Heart left ventricle (tissue), 16 donors: ENCODE results near the gene DUSP23. TPM values are rescaled to one million over a fixed set of nuclear protein-coding genes. Genes with fewer than 3 reads are reported as not detected.
A peak's percentile ranks its signal among the peaks of the same experiment; 100 is the strongest.

Experiments used
- ATAC-seq, 4 donors: fragments of 200-7000 bp; cut with Tn5 transposase; one replicate each; pipeline ENCODE4 v1.9.1; 2020 to 2022; ENCODE audit warnings: moderate library complexity in 4 of 4, mild to moderate bottlenecking in 3 of 4, moderate number of reproducible peaks in 1 of 4
- DNase-seq, 5 donors: peaks; one replicate each; pipeline ENCODE4 v3.0.0-alpha.2; 2020
- H3K27ac ChIP-seq, 12 donors: fragments of 200-600 bp; sonication (generic) in 4 of 12; one replicate each; pipeline versions ENCODE4 v1.5.0 to v1.8.0; 2016 to 2022; ENCODE audit warnings: mild to moderate bottlenecking in 2 of 12
- H3K27me3 ChIP-seq, 9 donors: fragments of 200-600 bp; sonication (generic) in 2 of 9; one replicate each; pipeline versions ENCODE4 v1.5.1 to v1.8.0; 2016 to 2022; ENCODE audit warnings: mild to moderate bottlenecking in 3 of 9
- H3K36me3 ChIP-seq, 9 donors: fragments of 200-600 bp; sonication (generic) in 2 of 9; one replicate each; pipeline versions ENCODE4 v1.5.0 to v1.8.0; 2018 to 2022; ENCODE audit warnings: mild to moderate bottlenecking in 2 of 9
- H3K4me1 ChIP-seq, 12 donors: fragments of 200-600 bp; sonication (generic) in 4 of 12; one replicate each; pipeline versions ENCODE4 v1.5.0 to v1.8.0; 2016 to 2022; ENCODE audit warnings: mild to moderate bottlenecking in 3 of 12
- H3K4me3 ChIP-seq, 12 donors: fragments of 200-600 bp; sonication (generic) in 4 of 12; one replicate each; pipeline versions ENCODE4 v1.5.0 to v1.8.0; 2017 to 2022; ENCODE audit warnings: mild to moderate bottlenecking in 9 of 12, moderate library complexity in 4 of 12
- H3K9me3 ChIP-seq, 12 donors: fragments of 200-600 bp; sonication (generic) in 4 of 12; one replicate each; pipeline versions ENCODE4 v1.5.0 to v1.8.0; 2016 to 2022; ENCODE audit warnings: mild to moderate bottlenecking in 1 of 12
- CTCF ChIP-seq, 12 donors: fragments of 200-600 bp; sonication (generic) in 4 of 12; IDR thresholded peaks; one replicate each; pipeline versions ENCODE4 v1.5.0 to v1.8.0; 2018 to 2022; ENCODE audit warnings: antibody characterized with exemption in 12 of 12, mild to moderate bottlenecking in 5 of 12
- POLR2A ChIP-seq, 2 donors: fragments of 450-650 bp; IDR thresholded peaks; one replicate each; pipeline ENCODE4 v1.6.1; 2017; ENCODE audit warnings: antibody characterized with exemption in 2 of 2, mild to moderate bottlenecking in 2 of 2, moderate library complexity in 2 of 2
- WGBS, 4 donors: extraction: QIAGEN DNeasy Blood & Tissue Kit in 2 of 4; methylation state at CpG; one replicate each; pipeline versions ENCODE4 v1.1.5 to v1.1.7; 2013 to 2018; 5-methylcytosine and 5-hydroxymethylcytosine counted together
- intact Hi-C, 10 donors: fragments of 100-400 bp; cut with DNase I; formaldehyde crosslinking; loops; one replicate each; pipeline versions ENCODE4 v1.11.1 to v1.14.2; 2022
- polyA plus RNA-seq, 2 donors: library from polyadenylated mRNA; stranded (reverse); fragments of 200-250 nt; gene quantifications; one replicate each; pipeline ENCODE4 v1.2.3, GENCODE V29; 2013
- total RNA-seq, 9 donors: library from RNA; depleted of rRNA in 2 of 9; stranded (reverse); fragments of >200 nt in 2 of 9; fragmentation: NEBNext Ultra II Directional in 3 of 9; extraction: Animal tissue kit (Norgen Biotek cat#: 25700) in 3 of 9; gene quantifications; one replicate each; pipeline versions ENCODE4 v1.1.0 to v1.2.4, GENCODE V29; 2016 to 2023
- donor health status: ischemic (EF 13 %, LVEDD 7.1; RV severe dilation, severe dysfunction).
- donor health status: healthy with polysubstance abuse.
- donor health status: DM: no; HTN: yes; CAD: no.
- donor health status: DM: no; HTN: no; CAD: no.
- donor health status: ischemic (EF 25% LVEDD 6.9; RV normal size, moderate dysfunction).
- donor health status: ischemic (EF 25% LVEDD 5.7; RV mildly dilated, moderate dysfunction).
- donor health status: healthy.
- donor health status: DM: yes; HTN: yes; CAD: no.
- donor health status: ischemic (EF 35%, LVEDD 5.7; RV mildly dilated, moderate dysfunction).
- donor health status: nonischemic (EF 11% LVEDD 7.7; RV severe dilation, severe dysfunction).
- donor health status: DM: yes; HTN: yes; CAD: no.
- donor health status: PGD.
- donor health status: ischemic (EF 29% LVEDD 5.4; RV normal size, mild dysfunction).
- donor health status: nonischemic (EF 23%, LVEDD 6.1; RV moderate dilation, normal function).

The DUSP23 gene
- total and polyA plus RNA-seq, 11 donors: 10.0 to 59.2 (median 22.6) TPM

- 52 to 83% (median 77%) methylated on average over 9 of the region's 9 CpGs for WGBS, 4 donors
- intact Hi-C loops: no loop called here
- Histone ChIP-seq H3K4me3 (no peak overlapping the region), H3K4me1 (peaks cover 0 to 39% (median 0%) of the 10 kb centered on the region in 12 donors), H3K9me3 (no peaks in the 10 kb centered on the region), H3K27me3 (peaks cover 0 to 21% (median 0%) of the 10 kb centered on the region in 9 donors), H3K36me3 (no peaks in the 10 kb centered on the region), H3K27ac (no peak overlapping the region)
- DNase-seq: no peak
- TF ChIP-seq POLR2A (IDR thresholded peaks at IDR 0.05) (no peak), CTCF (IDR thresholded peaks at IDR 0.05) (no peak)
- ATAC-seq: peak in 1 of 4 donors; percentile 73
Measured at GRCh38 chr1:159821171-159821867, 40.6 kb downstream of the DUSP23 start.

- Histone ChIP-seq H3K36me3 (no peaks in the 10 kb centered on the region), H3K9me3 (no peaks in the 10 kb centered on the region), H3K4me3 (no peak overlapping the region), H3K27me3 (peaks cover 0 to 21% (median 0%) of the 10 kb centered on the region in 9 donors), H3K27ac (no peak overlapping the region), H3K4me1 (peaks cover 0 to 59% (median 0%) of the 10 kb centered on the region in 12 donors)
- intact Hi-C loops: no loop called here
- 14 to 41% (median 23%) methylated on average over 7 of the region's 7 CpGs for WGBS, 4 donors
- TF ChIP-seq CTCF (IDR thresholded peaks at IDR 0.05): no peak
- no peak for TF ChIP-seq POLR2A (IDR thresholded peaks at IDR 0.05)
- no peak for DNase-seq
- ATAC-seq: no peak
Measured at GRCh38 chr1:159823406-159823805, 42.6 kb downstream of the DUSP23 start.

GRCh38 chr1:159825564-159825963 is 44.8 kb downstream of the DUSP23 start:
- ATAC-seq (no peak), DNase-seq (no peak)
- Histone ChIP-seq H3K9me3 (no peaks in the 10 kb centered on the region), H3K27me3 (peaks cover 0 to 21% (median 0%) of the 10 kb centered on the region in 9 donors), H3K4me3 (peak overlapping the region in 1 of 12 donors; percentile 58), H3K27ac (peak overlapping the region in 1 of 12 donors; percentile 91), H3K4me1 (peaks cover 0 to 80% (median 0%) of the 10 kb centered on the region in 12 donors), H3K36me3 (no peaks in the 10 kb centered on the region)
- TF ChIP-seq CTCF (IDR thresholded peaks at IDR 0.05) (no peak), POLR2A (IDR thresholded peaks at IDR 0.05) (no peak)
- WGBS, 4 donors: 60 to 67% (median 62%) methylated on average over 3 of the region's 3 CpGs
- intact Hi-C loops: no loop called here

- TF ChIP-seq CTCF (IDR thresholded peaks at IDR 0.05) (no peak), POLR2A (IDR thresholded peaks at IDR 0.05) (no peak)
- DNase-seq (peak in 3 of 5 donors; percentile 40 to 48 (median 45)), ATAC-seq (peak; percentile 11 to 71 (median 44))
- no peaks in the 10 kb centered on the region for H3K36me3 ChIP-seq
- intact Hi-C loops: no loop called here
- H3K27ac ChIP-seq: peak within 1 kb of the TSS in 2 of 12 donors; percentile 13 to 91
- H3K4me3 ChIP-seq: peak within 1 kb of the TSS in 4 of 12 donors; percentile 4 to 58 (median 8)
- WGBS, 4 donors: 60 to 73% (median 67%) methylated on average over 11 of the region's 11 CpGs
- peaks cover 0 to 13% (median 0%) of the 10 kb centered on the region in 9 donors for H3K27me3 ChIP-seq
- H3K4me1 ChIP-seq: peaks cover 0 to 74% (median 0%) of the 10 kb centered on the region in 12 donors
- H3K9me3 ChIP-seq: no peaks in the 10 kb centered on the region
Measured at GRCh38 chr1:159826441-159827101, 45.8 kb downstream of the DUSP23 start, which contains the start of gene SLAMF8. TSS of gene SLAMF8 (plus strand) at chr1:159826873. CDS start at chr1:159826899, 26 bp downstream.
